Islet precursor cell (in vitro differentiated cells): ENCODE results near the gene UAP1L1.

Experiments
- DNase-seq: peaks from one replicate; pipeline ENCODE4 v3.0.0-alpha.2; 2018

UAP1L1 gene

DNA sequence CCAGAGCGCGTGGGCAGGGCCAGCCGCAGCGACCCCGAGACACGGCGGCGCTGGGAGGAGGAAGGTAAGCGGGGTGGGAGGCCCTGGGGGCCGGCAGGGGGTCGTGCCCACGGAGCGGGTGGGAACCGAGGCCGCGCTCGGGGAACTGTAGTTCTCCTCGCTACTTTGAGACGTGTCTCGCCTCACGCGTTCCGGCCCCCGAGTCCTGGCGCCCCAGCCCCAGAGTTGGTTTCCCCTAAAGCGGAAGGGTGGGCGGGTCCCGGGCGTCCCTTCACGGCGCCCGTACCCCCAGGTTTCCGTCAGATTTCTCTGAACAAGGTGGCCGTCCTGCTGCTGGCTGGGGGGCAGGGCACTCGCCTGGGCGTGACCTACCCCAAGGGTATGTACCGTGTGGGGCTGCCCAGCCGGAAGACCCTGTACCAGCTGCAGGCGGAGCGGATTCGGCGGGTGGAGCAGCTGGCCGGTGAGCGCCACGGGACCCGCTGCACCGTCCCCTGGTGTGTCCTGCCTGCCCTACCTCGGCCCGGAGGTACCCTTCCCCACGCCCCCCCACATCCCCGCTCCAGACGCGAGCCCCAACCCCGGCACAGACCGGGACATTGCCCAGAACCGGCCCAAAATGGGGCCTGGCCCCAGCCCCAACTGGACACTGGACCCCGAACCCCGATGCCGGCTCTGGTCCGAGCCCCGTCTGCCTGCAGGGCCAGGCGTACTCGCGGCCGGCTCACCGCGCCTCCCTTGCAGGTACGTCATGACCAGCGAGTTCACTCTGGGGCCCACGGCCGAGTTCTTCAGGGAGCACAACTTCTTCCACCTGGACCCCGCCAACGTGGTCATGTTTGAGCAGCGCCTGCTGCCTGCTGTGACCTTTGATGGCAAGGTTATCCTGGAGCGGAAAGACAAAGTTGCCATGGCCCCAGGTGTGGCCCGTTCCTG is 709 bp downstream of the UAP1L1 start:
- DNase-seq = no peak

GRCh38 chr9:137078701-137079400 is 1.5 kb downstream of the UAP1L1 start:
- DNase-seq = peak; percentile 73

DNA sequence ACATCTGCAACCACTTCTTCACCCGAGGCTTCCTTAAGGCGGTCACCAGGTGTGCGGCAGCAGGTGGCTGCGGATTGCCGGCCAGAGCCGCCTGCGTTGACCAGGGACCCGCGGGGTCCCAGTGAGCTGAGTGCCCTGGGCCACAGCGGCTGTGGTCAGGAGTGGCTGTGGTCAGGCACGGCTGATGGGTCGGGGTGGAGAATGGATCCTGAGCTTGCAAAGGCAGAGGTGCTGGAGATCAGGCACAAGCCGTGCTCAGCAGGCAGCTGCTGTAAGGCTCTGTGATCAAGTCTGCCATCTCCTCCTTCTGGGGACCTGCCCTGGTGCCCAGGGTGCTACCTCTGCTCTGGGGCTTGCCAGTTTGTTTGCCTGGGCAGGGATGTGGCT is 2.1 kb downstream of the UAP1L1 start:
- no peak for DNase-seq

GRCh38 chr9:137080260-137081122 is 3.2 kb downstream of the UAP1L1 start:
- DNase-seq = peak; percentile 41

GRCh38 chr9:137082222-137082924 is 5.1 kb downstream of the UAP1L1 start:
- no peak for DNase-seq

- no peak for DNase-seq
Observed at GRCh38 chr9:137082925-137083290, 5.6 kb downstream of the UAP1L1 start.

DNA sequence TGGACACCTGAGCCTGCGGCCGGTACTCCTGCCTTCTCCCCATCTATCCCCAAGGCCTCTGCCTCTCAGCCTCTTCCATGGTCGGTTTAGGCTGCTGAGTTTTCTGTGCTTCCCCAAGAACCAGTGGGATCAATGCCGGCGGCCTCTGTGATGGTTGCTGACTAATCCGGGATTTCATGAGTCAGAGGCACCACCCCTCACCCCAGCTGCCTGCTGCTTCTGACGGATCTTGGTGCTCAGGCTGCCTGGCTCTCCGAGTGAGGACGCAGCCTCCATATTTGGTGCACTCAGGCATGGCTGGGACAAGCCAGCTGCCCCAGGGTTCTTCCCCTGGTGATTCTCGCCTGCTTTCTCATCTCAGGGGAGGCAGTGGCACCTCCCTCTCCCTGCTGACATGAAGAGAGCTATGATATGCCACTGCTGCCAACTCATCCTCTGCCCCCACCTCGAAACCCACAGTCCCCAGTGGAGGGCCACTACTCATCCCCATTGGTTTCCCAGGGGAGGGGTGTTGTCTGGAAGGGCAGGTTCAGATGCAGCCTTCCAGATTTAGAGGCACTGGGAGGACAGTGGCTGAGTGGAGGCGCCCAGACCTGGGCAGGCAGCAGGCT is 6.2 kb downstream of the UAP1L1 start:
- peak; percentile 95 for DNase-seq

DNA sequence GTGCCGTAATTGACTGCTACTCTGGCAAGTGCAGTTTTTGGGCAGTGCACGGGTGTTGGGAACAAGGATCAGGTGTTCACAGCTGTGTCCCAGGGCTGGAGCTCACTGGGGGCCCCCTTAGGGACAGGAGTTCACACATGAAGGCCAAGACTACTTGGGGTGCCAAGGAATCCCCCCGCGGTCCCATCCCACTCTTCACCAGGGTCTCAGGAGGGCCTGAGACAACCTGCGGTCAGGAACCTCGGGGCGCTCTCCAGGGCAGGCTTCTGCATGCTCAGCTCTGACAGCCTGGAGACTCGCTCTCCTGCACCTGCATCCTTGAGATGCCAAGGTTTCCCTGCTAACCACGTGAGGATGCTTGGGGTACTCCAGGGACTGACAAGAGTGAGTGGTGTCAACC is 7.2 kb downstream of the UAP1L1 start:
- DNase-seq = no peak

GRCh38 chr9:137085920-137086530 is 8.7 kb downstream of the UAP1L1 start:
- peak; percentile 80 for DNase-seq

GRCh38 chr9:137086531-137087408 is 9.5 kb downstream of the UAP1L1 start, which contains the start of gene MAN1B1:
Gene MAN1B1 (plus strand): TSS chr9:137086985. CDS start chr9:137087000, 15 bp downstream.
- DNase-seq = peak; percentile 100

DNA sequence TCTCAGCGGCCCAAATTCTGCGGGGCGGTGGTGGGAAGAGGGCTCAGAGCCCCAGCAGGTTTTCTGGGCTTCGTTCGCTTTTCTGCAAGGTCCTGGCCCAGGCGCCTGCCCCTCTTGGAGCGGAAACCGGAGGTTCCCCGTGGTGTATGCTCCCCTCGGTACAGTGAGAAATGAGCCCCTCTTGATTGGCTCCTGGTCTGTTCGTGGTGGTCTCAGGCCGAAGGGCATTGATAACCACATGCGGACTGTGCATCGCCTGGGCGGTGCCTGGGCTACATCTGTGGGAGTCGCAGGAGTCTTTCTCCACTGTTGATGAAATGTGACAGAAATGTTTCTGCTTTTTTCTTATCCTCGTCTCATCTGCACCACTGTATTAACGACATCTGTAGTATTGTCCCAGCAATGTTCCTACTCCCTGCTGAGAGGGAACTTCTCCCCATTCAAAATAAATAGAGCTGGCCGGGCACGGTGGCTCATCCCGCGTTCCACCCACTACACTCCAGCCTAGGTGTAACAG is 10.2 kb downstream of the UAP1L1 start:
- DNase-seq = no peak

- no peak for DNase-seq
Observed at GRCh38 chr9:137088121-137088520, 10.8 kb downstream of the UAP1L1 start.

DNA sequence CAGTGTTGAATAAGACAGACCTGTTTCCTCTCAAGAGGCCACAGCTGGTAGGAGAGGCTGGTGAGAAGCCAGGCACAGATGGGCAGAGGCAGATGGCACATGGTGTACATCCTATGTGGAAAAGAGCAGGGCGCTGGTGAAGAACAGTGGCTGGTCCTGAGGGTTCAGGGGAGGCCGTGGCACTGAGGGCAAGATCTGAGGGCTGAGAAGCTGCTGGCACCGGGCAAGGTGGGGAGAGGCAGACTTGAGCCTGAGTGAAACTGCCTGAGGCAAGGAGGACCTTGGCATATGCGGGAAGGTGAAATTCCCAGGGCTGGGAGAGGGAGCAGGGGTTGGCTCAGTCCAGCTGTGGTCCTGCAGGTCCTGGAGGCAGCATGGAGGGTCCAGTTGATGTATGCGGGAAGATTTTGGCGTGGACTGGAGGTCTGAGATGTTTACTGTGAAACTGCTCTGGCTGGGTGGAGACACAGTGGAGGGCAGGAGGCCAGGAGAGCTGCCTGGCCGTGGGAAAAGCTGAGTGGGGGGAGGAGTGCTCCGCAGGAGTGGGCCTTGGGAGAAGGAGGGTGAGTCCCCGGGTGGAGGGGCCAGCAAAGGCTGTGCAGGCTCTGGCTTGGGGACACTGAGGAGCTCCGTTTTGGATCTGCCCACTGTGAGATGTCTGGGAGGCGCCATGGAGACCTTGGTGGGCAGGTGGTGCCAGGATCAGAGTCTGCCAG is 12.1 kb downstream of the UAP1L1 start:
- no peak for DNase-seq

DNA sequence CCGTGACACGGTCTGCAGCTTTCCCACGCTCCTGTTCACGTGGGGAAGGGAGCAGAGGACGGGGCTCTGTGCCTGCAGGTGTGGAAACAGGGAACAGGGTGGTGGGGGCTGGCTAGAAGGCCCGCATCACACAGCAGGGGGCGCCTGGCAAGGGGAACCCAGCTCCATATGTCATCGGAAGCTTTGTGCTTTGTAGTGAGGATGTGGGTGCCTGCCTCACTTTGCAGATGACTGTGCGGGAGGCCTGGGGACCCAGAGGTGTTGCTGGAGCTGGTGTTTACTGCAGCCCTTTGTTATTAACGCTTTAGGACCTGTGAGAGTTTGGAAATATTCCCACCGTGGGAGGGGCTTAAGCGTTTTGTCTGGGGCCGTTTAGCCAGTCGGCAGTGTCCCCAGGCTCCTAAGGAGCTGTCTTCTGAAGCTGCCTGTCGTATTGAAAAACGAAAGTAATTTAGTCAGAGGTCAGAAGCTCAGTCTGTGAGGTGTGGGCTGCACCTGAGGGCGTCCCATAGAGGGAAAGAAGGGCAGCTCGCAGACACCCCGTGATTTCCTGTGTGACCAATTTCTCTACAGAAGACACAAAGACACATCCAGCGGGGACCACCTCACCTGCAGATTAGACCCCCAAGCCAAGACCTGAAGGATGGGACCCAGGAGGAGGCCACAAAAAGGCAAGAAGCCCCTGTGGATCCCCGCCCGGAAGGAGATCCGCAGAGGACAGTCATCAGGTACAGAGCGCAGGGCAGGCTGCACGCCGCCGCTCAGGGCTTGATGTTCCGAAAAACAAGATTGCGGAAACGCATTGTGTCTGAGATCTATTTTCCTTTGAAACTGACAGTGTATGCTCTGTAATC is 18.6 kb downstream of the UAP1L1 start:
- no peak for DNase-seq

- DNase-seq = no peak
Observed at GRCh38 chr9:137096785-137097546, 19.6 kb downstream of the UAP1L1 start.

- DNase-seq = no peak
Observed at GRCh38 chr9:137097761-137098462, 20.6 kb downstream of the UAP1L1 start.

DNA sequence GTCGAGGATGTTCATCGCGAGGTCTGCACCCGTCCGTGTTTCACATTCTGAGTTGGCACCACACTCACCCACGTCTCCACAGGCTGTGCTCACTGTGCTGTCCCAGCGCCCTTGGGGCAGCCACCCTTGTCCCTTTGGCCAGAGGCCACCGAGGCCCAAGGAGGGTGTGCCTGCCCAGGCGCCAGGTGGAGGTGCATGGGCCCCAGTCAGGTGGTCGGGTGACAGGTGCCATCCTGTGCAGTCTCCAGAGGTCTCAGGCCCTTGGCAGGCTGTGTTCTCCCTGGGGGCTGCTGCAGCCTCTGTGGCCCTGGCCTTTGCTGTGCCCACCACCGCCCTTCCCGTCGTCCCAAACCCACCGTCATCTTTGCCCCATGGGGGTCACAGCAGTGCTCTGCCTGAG is 21.9 kb downstream of the UAP1L1 start:
- DNase-seq = no peak
